ENCODE results near the gene REST.
"Not testable (repeated sequence)": the region's sequence is repeated elsewhere in the genome, so short reads cannot be mapped to it uniquely, and the experiment has no call there.

REST gene

GRCh38 chr4:56909086-56909894 is 1.6 kb downstream of the REST start:
- no peak for DNase-seq (ENCODE audit: low spot score)

- DNase-seq (ENCODE audit: low spot score), result no peak
These were observed 2.7 kb downstream of the REST start for GRCh38 chr4:56910172-56910967.

GRCh38 chr4:56914336-56914735 is 6.6 kb downstream of the REST start:
- DNase-seq (ENCODE audit: low spot score), result no peak

GRCh38 chr4:56914977-56915376 is 7.3 kb downstream of the REST start:
- DNase-seq (ENCODE audit: low spot score), result not testable (repeated sequence)

DNA sequence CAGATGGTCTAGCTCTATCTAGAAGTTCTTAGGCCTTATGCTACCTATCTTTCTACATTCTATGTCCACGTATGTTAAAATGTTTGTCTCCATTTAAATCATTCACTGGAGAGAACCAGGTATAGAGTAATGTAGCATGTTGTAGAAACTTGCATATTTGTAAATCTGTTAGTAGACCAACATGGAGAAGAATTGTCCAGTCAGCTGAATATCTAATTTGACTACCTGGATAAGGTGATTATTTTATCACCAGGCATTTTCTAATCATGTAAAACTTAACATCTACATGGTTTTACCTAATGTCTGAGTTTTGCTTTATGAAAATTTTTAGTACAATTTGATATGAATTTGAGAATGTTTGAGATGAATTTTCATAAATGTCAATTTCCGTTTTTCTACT is 19.5 kb downstream of the REST start:
- DNase-seq (ENCODE audit: low spot score), result no peak

DNA sequence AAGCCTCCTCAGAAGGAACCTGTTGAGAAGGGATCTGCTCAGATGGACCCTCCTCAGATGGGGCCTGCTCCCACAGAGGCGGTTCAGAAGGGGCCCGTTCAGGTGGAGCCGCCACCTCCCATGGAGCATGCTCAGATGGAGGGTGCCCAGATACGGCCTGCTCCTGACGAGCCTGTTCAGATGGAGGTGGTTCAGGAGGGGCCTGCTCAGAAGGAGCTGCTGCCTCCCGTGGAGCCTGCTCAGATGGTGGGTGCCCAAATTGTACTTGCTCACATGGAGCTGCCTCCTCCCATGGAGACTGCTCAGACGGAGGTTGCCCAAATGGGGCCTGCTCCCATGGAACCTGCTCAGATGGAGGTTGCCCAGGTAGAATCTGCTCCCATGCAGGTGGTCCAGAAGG is 22.9 kb downstream of the REST start:
- DNase-seq (ENCODE audit: low spot score), result no peak

DNA sequence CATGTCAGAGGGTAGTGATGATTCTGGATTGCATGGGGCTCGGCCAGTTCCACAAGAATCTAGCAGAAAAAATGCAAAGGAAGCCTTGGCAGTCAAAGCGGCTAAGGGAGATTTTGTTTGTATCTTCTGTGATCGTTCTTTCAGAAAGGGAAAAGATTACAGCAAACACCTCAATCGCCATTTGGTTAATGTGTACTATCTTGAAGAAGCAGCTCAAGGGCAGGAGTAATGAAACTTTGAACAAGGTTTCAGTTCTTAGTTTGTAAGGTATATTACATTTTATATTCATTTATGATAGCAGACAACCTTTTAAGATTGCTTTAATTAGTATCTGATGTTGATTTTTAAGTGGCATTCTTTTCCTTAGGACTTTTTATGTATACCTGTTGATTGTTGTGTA is 24.2 kb downstream of the REST start:
- DNase-seq (ENCODE audit: low spot score), result no peak

GRCh38 chr4:56937262-56937661 is 29.6 kb downstream of the REST start:
- DNase-seq (ENCODE audit: low spot score), result no peak

DNA sequence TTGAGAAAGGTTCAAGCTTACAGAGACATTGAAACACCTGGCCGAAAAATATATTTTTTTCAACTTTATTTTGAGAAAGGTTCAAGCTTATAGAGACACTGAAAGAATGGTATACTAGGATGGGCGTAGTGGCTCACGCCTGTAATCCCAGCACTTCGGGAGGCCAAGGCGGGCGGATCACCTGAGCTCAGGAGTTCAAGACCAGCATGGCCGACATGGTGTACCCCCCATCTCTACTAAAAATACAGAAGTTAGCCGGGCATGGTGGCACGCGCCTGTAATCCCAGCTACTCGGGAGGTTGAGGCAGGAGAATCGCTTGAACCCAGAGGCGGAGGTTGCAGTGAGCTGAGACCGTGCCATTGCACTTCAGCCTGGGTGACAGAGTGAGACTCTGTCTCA is 32.1 kb downstream of the REST start:
- DNase-seq (ENCODE audit: low spot score), result not testable (repeated sequence)

GRCh38 chr4:56940403-56940802 is 32.7 kb downstream of the REST start:
- DNase-seq (ENCODE audit: low spot score), result no peak

- no peak for DNase-seq (ENCODE audit: low spot score)
These were observed 33.3 kb downstream of the REST start for GRCh38 chr4:56940971-56941370.

GRCh38 chr4:56941403-56941802 is 33.7 kb downstream of the REST start:
- no peak for DNase-seq (ENCODE audit: low spot score)

DNA sequence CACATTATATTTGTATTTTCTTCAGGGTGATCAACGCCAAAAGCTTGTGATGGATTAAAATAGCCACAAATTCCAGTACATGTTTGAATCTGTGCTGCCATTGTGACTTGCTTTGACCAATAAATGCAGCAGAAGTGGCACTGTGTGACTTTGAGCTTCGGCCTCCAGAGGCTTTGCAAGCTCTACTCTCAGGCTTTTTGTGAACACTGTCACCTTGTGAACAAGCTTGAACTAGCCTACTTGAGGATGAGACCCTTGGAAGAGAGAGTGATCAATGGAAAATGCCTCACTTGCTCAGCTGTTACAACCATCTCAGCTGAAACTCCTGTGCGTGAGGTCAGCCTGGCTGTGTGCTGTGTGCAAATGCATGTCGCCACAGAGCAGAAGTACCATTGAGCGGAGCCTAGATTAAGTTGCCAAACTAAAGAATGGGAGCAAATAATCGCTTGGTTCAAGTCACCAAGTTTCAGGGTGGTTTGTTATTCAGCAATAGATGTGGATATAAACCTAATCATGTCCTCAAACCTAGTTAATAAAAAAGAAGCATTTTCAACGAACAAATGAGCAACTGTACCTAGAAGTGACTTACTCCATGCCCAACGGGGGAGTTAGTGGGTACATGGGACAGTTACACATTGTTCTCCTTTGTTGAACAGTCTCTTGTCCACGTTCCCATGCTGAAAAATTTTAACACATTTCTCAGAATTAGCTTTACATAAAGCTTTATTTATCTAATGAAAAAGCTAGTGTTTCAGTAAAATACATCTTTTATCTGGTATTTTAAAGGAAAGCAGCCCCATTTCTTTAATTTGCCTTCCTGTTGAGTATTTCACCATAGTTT is 46.2 kb downstream of the REST start:
- DNase-seq (ENCODE audit: low spot score), result no peak

- DNase-seq (ENCODE audit: low spot score), result no peak
These were observed 50.4 kb downstream of the REST start for GRCh38 chr4:56958111-56958517.

DNA sequence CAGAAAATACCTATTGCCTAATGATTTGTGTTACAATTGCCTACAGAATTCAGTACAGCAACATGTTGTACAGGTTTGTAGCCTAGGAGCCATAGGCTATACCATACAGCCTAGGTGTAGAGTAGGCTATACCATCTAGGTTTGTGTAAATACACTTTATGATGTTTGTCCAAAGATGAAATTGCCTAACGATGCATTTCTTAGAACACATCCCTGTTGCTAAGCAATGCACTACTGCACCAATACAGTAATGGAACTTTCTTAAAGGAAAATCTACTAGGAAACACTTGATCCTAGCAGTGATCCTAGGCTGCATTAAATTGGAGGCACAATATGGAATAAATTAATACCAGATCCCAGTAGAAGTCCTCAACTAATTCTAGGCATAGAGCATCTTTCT is 51.4 kb downstream of the REST start:
- no peak for DNase-seq (ENCODE audit: low spot score)

DNA sequence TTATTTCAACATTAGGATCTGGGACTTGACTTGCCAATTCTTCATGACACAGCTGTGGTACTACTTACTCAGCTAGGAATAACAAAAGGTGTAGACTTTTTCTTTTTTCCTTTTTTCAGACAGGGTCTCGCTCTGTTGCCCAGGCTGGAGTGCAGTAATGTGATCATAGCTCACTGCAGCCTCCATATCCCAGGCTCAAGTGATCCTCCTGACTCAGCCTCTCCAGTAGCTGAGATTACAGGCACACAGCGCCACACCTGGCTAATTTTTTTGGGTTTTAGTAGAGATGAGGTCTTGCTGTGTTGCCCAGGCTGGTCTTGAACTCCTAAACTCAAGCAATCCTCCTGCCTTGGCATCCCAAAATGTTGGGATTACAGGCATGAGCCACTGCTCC is 53.4 kb downstream of the REST start:
- no peak for DNase-seq (ENCODE audit: low spot score)

DNA sequence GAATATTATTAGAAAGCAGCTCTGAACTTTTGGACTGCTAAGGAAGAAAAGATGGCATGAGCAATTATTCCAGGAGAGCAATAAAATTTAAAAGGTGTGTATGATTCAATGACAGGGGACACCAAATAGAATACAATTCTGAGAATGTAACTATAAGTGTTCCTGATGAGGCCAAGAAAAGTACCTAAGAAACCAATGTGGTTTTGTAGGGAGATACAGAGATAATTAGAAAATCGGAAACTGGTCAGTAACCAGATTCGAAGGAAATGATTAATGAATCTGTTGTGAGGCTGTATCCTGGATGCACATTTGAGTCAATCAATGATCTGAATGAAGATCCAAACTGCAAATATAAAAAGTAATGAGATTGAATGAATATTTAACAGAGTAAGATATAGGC is 63.7 kb downstream of the REST start:
- no peak for DNase-seq (ENCODE audit: low spot score)

DNA sequence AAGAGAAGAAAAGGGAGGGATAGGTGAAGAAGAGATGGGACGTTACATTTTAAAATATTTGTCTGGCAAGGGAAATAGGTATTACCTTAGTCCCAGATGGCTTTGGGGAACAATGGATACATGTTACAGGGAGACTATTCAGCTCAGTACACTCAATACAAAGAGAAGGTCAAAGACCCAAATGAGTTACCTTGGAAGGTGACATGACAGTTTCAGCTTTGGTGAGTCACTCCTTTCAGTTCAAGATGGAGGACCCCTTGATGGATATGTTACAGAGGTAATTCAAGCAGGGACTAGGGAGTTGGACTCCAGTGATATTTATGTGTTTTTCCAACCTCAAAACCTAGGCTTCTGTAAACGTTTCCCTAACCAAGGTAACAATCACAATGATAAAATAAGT is 64.7 kb downstream of the REST start:
- no peak for DNase-seq (ENCODE audit: low spot score)

DNA sequence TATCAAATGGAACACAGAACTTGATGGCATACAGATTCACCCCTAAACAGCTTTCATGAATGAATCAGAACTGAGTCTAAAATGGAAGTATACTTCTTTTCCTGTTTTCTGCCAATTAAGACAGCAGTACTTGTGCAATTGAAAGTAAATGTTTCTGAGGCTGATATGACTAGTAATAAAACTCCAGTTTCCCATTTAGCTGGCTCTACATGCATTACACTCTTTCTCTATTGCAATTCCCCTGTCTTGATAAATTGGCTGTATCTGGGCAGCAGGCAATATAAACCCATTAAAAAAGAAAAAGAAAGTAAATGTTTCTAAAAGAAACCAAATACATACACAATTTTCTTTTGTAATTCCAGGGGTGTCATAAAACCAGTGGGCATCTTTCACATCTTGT is 65.1 kb downstream of the REST start:
- DNase-seq (ENCODE audit: low spot score), result no peak

GRCh38 chr4:56973336-56973735 is 65.6 kb downstream of the REST start:
- DNase-seq (ENCODE audit: low spot score), result no peak

- no peak for DNase-seq (ENCODE audit: low spot score)
These were observed 68.7 kb downstream of the REST start for GRCh38 chr4:56976283-56976836.

DNA sequence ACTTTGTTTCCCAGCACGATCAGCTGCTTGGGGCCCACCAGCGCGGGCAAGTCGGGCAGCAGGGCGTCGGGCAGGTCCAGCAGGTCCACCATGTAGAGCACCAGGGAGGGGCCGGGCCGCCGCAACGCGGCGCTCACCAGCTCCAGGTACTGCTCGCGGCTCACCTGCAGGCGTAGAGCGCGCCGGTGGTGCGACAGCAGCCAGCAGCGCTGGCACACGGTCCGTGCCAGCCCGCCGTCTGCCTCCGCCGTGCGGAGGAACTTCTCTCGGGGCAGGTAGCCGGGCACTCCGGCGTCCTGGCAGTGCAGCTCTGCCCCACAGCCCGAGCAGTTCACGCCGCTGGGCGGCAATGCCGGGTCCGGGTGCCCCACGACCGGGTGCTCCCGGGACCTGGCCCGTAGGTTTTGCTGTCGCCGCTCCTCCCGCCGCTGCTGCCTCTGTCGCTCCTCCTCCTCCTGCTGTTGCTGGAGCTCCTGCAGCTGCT is 69.2 kb downstream of the REST start:
- DNase-seq (ENCODE audit: low spot score), result peak; percentile 36

All from HuH-7 (cell line).